ENCODE results near the gene TMEM234.
"Not testable (repeated sequence)": the region's sequence is repeated elsewhere in the genome, so short reads cannot be mapped to it uniquely, and the experiment has no call there.

Gene TMEM234

GRCh38 chr1:32221980-32222755 is at the start of gene TMEM234, which contains the start of gene EIF3I:
TMEM234 (minus strand) TSS chr1:32222353; CDS start chr1:32222322, 31 bp downstream.
EIF3I (plus strand) TSS chr1:32222407; CDS start chr1:32222442, 35 bp downstream.
- peak; percentile 91 for DNase-seq

DNA sequence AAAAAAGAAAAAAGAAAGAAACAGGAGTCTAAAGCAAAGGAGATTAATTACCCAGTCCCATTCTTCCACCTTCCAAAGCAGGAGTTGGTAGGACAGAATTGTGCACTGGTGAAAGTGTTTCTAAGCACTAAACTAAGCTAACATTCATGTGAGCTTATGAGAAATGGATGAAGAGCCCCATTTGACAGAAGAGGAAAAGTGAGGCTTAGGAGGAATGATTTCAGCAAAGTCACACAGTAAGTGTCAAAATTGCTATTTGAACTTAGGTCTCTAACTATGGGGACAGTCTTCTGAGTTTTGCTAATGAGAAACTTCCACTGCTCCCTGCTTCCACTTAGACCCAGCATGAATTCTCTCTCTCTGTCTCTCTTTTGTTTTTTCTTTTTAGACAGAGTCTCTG is 47.6 kb upstream of the TMEM234 start:
- DNase-seq = no peak

- no peak for DNase-seq
Measured at GRCh38 chr1:32266921-32267591, 44.9 kb upstream of the TMEM234 start.

GRCh38 chr1:32265846-32266245 is 43.7 kb upstream of the TMEM234 start:
- no peak for DNase-seq

DNA sequence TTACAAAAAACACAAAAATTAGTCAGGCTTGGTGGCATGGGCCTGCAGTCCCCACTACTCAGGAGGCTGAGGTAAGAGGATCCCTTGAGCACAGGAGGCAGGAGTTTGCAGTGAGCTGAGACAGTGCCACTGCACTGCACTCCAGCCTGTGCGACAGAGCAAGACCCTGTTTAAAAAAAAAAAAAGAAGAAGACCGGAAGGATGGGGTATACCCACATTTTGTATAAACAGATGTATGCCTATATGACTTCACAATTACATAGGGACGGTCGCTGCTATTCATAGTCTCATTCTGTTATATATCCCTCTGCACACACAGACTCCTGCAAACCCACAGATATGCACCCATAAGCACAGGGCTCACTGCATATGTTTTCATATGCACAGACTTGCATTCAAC is 41.6 kb upstream of the TMEM234 start:
- DNase-seq = no peak

DNA sequence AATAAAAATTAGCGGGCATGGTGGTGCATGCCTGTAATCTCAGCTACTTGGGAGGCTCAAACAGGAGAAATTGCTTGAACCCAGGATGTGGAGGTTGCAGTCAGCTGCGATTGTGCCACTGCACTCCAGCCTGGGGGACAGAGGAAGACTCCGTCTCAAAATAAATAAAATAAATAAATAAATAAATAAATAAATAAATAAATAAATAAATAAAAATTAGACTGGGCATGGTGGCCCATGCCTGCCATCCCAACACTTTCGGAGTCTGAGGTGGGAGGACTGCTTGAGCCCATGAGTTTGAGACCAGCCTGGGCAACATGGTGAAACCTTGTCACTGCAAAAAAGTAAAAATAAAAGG is 41.1 kb upstream of the TMEM234 start:
- DNase-seq = not testable (repeated sequence)

- DNase-seq = no peak
Measured at GRCh38 chr1:32257227-32257508, 35.0 kb upstream of the TMEM234 start.

- DNase-seq = no peak
Measured at GRCh38 chr1:32256473-32257226, 34.5 kb upstream of the TMEM234 start.

- DNase-seq = no peak
Measured at GRCh38 chr1:32255072-32256071, 33.2 kb upstream of the TMEM234 start.

GRCh38 chr1:32250893-32251716 is 29.0 kb upstream of the TMEM234 start, which contains the start of gene LCK:
LCK (plus strand) TSS chr1:32251265; CDS start chr1:32274330, 23,065 bp downstream.
- DNase-seq = no peak

DNA sequence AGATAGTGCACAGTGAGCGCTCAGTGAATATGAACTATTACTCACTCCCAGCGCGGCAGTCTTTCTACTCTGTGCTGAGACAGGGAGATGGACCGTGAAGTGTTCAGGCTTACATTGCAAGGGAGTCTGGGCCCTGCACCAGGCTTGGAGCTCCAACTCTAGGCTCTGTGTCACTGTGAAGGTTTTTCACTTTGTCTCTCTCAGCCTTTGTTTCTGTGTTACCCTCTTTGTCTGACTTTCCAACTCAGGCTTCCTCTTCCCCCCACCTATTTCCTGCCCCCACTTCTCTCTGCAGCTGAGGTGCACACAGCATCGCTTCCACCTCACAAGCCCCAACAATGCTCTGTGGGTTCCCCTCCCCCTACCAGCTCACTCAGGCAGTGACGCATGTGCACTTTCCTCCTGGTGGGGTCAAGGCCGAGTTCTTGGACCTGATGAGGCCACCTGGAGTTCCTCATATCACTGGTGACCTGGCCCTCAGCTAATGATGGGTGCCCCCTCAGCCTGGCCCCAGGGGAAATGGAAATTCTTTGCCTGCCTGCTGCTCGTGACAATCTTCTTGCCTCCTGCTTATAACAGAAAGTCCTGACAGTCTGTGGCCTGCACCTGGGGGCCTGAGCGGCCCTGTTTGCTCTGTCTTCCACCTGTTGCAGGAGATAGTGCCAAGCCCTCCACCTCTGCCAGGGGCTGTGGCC is 27.8 kb upstream of the TMEM234 start:
- no peak for DNase-seq

GRCh38 chr1:32247983-32248889 is 26.1 kb upstream of the TMEM234 start:
- peak; percentile 74 for DNase-seq

GRCh38 chr1:32247452-32247851 is 25.3 kb upstream of the TMEM234 start:
- DNase-seq = no peak

GRCh38 chr1:32246888-32247273 is 24.7 kb upstream of the TMEM234 start, which contains the start of gene FAM167B:
FAM167B (plus strand) TSS chr1:32247222; CDS start chr1:32247422, 200 bp downstream.
- no peak for DNase-seq

DNA sequence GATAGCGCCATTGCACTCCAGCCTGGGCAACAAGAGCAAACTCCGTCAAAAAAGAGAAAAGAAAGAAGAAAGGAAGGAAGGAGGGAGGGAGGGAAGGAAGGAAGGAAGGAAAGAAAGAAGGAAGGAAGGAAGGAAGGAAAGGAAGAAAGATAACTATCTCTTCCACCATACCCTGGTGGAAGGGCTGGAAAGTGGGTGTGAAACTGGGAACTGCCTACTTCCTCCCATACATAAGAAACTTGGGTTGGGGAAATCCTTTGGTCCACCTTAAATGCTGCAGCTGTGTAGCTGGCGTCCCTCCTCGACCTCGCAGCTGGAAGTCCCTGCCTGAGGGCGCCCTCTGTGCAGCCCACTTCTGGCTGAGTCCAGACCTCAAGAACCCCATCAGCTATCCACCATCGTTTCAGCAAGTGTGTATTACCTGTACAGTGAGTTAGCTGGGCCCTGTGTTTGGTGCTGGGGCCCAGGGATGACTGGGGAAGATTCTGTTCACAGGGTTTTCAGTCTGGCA is 20.2 kb upstream of the TMEM234 start:
- DNase-seq = peak; percentile 13

DNA sequence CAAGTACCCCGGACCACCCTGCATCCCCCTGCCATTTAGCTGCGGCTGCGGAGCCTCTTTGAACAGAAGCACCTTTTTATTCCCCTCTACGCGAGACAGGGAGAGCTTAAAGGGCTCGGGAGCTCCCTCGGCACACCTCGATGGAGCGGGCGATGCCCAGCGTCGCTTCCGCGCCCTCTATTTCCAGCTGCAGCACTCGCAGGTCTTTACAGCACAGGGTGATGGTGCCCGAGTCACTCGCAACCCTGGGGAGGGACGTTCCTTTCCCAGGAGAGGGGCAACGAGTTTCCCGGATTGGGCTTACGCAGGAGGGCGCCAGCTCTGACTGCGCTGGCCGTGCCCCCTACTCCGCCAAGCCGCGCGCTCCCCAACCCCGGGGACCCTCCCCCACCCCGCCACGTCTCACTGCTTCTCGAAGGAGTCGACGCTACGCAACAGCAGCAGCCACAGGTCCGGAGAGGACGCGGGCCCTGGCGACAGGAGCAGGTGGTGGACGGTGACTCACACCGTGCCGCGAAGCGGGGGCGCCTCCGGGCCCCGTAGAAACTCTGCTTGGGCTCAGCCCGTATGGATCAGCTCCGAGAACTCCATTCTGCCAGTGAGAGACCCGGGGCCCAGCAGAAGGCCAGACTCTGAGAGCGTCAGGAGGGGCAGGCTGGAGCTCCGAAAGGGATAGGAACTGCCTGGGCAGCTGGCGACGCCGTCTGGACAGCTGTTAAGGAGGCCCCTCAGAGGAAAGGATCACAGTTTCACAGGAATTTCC is 19.0 kb upstream of the TMEM234 start:
- DNase-seq = peak; percentile 79

DNA sequence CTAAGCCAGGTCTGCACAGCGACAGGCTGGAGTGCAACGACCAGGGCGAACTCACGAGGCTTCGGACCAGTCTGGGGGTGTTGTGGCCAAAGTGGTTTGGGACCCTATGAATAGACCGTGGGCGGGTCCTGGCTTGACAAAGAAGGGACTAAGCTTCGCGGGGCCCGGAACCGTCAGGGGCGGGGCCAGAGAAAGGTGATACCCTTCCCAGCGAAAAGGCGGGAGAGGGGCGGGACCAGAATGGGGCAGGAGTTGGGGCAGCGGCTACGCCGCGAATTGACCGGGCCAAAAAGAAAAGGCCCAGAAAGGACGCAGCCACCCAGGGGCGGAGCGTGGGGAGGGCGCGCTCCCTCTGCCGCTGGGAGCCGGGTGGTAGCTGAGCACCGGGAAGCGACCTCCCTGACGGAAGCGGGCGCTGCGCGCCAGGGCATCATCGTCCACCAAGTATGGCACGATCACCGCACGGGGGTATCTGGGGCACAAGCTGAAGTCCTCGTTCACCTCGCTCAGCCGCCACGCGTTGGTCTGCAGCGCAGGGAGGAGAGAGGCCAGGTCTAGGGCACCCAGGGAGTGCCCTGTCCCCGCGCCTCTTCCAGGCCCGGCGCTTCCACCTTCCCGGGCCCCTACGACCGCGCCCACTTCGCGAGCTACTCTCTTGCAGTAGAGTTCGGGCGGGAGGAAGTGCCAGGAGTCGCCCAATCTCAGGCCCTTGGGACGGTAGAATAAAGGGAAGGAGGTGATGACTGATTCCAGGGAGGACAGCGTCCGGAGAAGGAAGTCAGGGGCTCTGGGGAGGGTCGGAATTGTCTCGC is 18.2 kb upstream of the TMEM234 start:
- DNase-seq = peak; percentile 84

DNA sequence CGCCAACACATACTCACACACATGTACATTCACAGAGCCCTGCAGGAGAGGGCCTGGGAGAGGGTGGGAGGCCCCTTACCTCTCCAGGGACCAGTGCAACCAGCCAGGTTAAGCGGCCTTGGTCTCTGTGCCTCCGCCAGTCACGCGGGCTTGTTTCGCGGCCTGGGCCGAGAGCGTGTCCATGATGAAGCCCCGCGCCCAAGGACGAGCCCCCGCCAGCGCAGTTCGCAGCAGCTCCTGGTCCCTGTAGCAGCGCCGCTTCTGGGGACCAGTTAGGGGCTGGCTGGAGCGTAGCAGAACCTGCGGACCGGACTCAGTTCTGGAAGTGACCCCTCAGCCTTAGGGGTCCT is 17.6 kb upstream of the TMEM234 start:
- DNase-seq = peak; percentile 77
